H1 (cell line): ENCODE measurements around the gene FAM43B. TPM values are rescaled to one million over a fixed set of nuclear protein-coding genes. Genes with fewer than 3 reads are reported as not detected.

ENCODE experiments used
- BACH1 ChIP-seq: IDR thresholded peaks from 2 replicates; pipeline ENCODE4 v1.6.1; 2012; ENCODE audit warnings: low read length, improper control_type of control experiment
- EGR1 ChIP-seq: IDR thresholded peaks from 2 replicates; pipeline ENCODE4 v1.6.1; 2011; ENCODE audit warnings: low read depth, low read length, borderline replicate concordance
- EZH2 ChIP-seq: fragments of 200-600 bp; sonication (generic); IDR thresholded peaks from 2 replicates; pipeline ENCODE4 v1.7.1; 2012; ENCODE audit warnings: low read depth, mild to moderate bottlenecking, moderate library complexity, low read length, inconsistent platforms; ENCODE audit not compliant: severe bottlenecking
- RFX5 ChIP-seq: IDR thresholded peaks from 2 replicates; pipeline ENCODE4 v1.6.1; 2011; ENCODE audit warnings: low read depth, low read length, improper control_type of control experiment, borderline replicate concordance
- SUZ12 ChIP-seq: fragments of 200-600 bp; sonication (generic); IDR thresholded peaks from 2 replicates; pipeline ENCODE4 v1.6.1; 2012; ENCODE audit warnings: mild to moderate bottlenecking, inconsistent platforms, low read length, moderate library complexity, mixed read lengths
- TAF7 ChIP-seq: optimal IDR thresholded peaks from 2 replicates; pipeline ENCODE3; 2011; ENCODE audit warnings: low read depth, mild to moderate bottlenecking, inconsistent platforms, low read length, moderate library complexity, borderline replicate concordance
- polyA plus RNA-seq, 7 experiments: library from polyadenylated mRNA; depleted of rRNA in 3 of 7; stranded (reverse) in 5 of 7; unstranded in 2 of 7; fragments of >200 nt in 5 of 7; fragments of 200-250 nt in 2 of 7; gene quantifications; 1 replicate in 5 of 7; 2 replicates in 1 of 7; 4 replicates in 1 of 7; pipeline versions ENCODE4 v1.2.1 to v1.2.3, GENCODE V29; 2011 to 2013; ENCODE audit warnings: missing spikeins in 2 of 7, mixed read lengths in 2 of 7
- total RNA-seq: library from RNA; stranded (reverse); fragmentation: NEBNext Ultra II Directional; extraction: Animal tissue kit (Norgen Biotek cat#: 25700); gene quantifications from 2 replicates; pipeline ENCODE4 v1.2.1, GENCODE V29; 2021
- TF ChIP-seq, protein P1 (sequence below): IDR thresholded peaks from 2 replicates; pipeline ENCODE4 v1.6.1; 2011; ENCODE audit warnings: low read length, improper control_type of control experiment

Gene FAM43B
- total and polyA plus RNA-seq, 2 of the 8 experiments (the other 6 are each of a cell fraction or from before 2014, with no cell fraction given), result 0.88 to 2.2 TPM

- no peak for TF ChIP-seq SUZ12
- TF ChIP-seq, protein P1, sequence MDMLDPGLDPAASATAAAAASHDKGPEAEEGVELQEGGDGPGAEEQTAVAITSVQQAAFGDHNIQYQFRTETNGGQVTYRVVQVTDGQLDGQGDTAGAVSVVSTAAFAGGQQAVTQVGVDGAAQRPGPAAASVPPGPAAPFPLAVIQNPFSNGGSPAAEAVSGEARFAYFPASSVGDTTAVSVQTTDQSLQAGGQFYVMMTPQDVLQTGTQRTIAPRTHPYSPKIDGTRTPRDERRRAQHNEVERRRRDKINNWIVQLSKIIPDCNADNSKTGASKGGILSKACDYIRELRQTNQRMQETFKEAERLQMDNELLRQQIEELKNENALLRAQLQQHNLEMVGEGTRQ, result no peak
- TF ChIP-seq BACH1, result no peak
- TF ChIP-seq RFX5, result no peak
- TF ChIP-seq EZH2, result no peak
- no peak for TF ChIP-seq EGR1
- TF ChIP-seq TAF7, result no peak
These were observed 38.0 kb downstream of the FAM43B start (continued) for GRCh38 chr1:20590306-20590777.
